HG03066 (cell line): ENCODE results near the gene ANKS1A.
"Not testable (repeated sequence)": the region's sequence is repeated elsewhere in the genome, so short reads cannot be mapped to it uniquely, and the experiment has no call there.

ENCODE experiments used
- ATAC-seq: cut with Tn5 transposase; IDR thresholded peaks from one replicate; pipeline ENCODE4 v1.9.1; 2021; ENCODE audit warnings: low read depth; ENCODE audit not compliant: unreplicated experiment

ANKS1A gene

GRCh38 chr6:34914358-34914757 is 25.3 kb downstream of the ANKS1A start:
- no peak for ATAC-seq

GRCh38 chr6:34916348-34916967 is 27.4 kb downstream of the ANKS1A start:
- no peak for ATAC-seq

- no peak for ATAC-seq
Observed at GRCh38 chr6:34917626-34918285, 28.7 kb downstream of the ANKS1A start.

- no peak for ATAC-seq
Observed at GRCh38 chr6:34919651-34920050, 30.6 kb downstream of the ANKS1A start.

- no peak for ATAC-seq
Observed at GRCh38 chr6:34920097-34920496, 31.0 kb downstream of the ANKS1A start.

- ATAC-seq, result no peak
Observed at GRCh38 chr6:34922177-34922663, 33.2 kb downstream of the ANKS1A start.

GRCh38 chr6:34924831-34925625 is 36.0 kb downstream of the ANKS1A start:
- ATAC-seq, result no peak

- no peak for ATAC-seq
Observed at GRCh38 chr6:34926655-34927054, 37.6 kb downstream of the ANKS1A start.

GRCh38 chr6:34928220-34928619 is 39.2 kb downstream of the ANKS1A start:
- ATAC-seq, result no peak

- no peak for ATAC-seq
Observed at GRCh38 chr6:34928695-34929094, 39.6 kb downstream of the ANKS1A start.

- ATAC-seq, result no peak
Observed at GRCh38 chr6:34929241-34929978, 40.4 kb downstream of the ANKS1A start.

- no peak for ATAC-seq
Observed at GRCh38 chr6:34930221-34930620, 41.2 kb downstream of the ANKS1A start.

GRCh38 chr6:34932202-34932601 is 43.1 kb downstream of the ANKS1A start:
- ATAC-seq, result not testable (repeated sequence)

- ATAC-seq, result no peak
Observed at GRCh38 chr6:34934516-34934915, 45.5 kb downstream of the ANKS1A start.

- no peak for ATAC-seq
Observed at GRCh38 chr6:34938268-34938667, 49.2 kb downstream of the ANKS1A start.

- no peak for ATAC-seq
Observed at GRCh38 chr6:34940030-34940434, 51.0 kb downstream of the ANKS1A start.

- ATAC-seq, result no peak
Observed at GRCh38 chr6:34941421-34941820, 52.4 kb downstream of the ANKS1A start.

GRCh38 chr6:34945317-34945716 is 56.3 kb downstream of the ANKS1A start:
- ATAC-seq, result no peak

- no peak for ATAC-seq
Observed at GRCh38 chr6:34947561-34947960, 58.5 kb downstream of the ANKS1A start.

GRCh38 chr6:34949636-34950035 is 60.6 kb downstream of the ANKS1A start:
- ATAC-seq, result no peak

GRCh38 chr6:34950849-34951248 is 61.8 kb downstream of the ANKS1A start:
- ATAC-seq, result no peak
